Left colon (tissue), 2 donors: ENCODE data around the gene RNF17. TPM values are rescaled to one million over a fixed set of nuclear protein-coding genes. Genes with fewer than 3 reads are reported as not detected.
"Not testable (repeated sequence)": the region's sequence is repeated elsewhere in the genome, so short reads cannot be mapped to it uniquely, and the experiment has no call there.

ENCODE experiments used
- ATAC-seq: fragments of 200-7000 bp; cut with Tn5 transposase; one replicate; pipeline ENCODE4 v1.9.1; 2020; ENCODE audit warnings: mild to moderate bottlenecking, moderate library complexity
- DNase-seq, 2 donors: peaks; one replicate each; pipeline ENCODE4 v3.0.0-alpha.2; 2020
- intact Hi-C, 2 donors: fragments of 100-400 bp; cut with DNase I in 1 of 2; cut with micrococcal nuclease in 1 of 2; formaldehyde crosslinking; loops; one replicate each; pipeline versions ENCODE4 v1.11.2 to v1.14.0; 2022; cut with DNase I, micrococcal nuclease
- long read RNA-seq: library from polyadenylated mRNA; unstranded; transcript quantifications from one replicate; pipeline ENCODE4 v2.0.0, GENCODE V29; 2021
- total RNA-seq, 2 donors: library from RNA; stranded (reverse); fragmentation: NEBNext Ultra II Directional; extraction: Animal tissue kit (Norgen Biotek cat#: 25700); gene quantifications; one replicate each; pipeline ENCODE4 v1.2.1, GENCODE V29; 2021
- donor health status: DM: no; HTN: no; CAD: no.
- donor health status: DM: yes; HTN: yes; CAD: no.

Gene RNF17
- under 1 TPM in 1 of 2 donors, not detected in 1; 0.18 TPM for total RNA-seq
- long read RNA-seq: 0 reads

DNA sequence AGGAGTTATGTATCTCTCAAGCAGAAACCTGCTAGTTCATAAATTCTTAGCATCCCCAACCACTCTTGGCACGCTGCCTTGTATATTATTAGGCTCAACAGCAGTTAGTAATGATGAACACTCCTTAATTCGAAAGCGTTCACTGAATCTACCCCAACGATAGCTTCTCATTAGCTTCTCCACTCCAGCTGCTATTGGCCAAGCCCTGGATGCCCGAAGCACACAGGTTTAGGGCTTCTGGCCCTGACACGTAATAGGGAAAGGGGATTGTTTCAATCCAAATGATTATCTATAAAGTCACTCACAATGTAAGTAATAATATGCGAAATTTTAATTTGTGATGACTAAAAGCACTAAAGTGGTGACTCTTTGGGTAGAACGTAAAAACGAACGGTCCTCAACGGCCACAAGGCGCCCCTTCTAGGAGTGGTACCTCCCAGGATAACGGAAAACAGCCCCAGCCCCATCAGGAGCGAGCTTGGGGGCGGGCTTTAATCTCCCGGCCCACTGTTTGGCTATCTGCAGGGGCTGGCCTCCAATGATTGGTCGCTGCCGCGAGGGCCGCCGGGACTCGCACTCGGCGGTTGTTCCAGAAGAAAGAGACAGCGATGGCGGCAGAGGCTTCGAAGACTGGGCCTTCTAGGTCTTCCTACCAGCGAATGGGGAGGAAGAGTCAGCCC is at the start of gene RNF17:
RNF17 (plus strand) TSS at position 574 of the 680 bp plus-strand sequence; CDS start at position 609, 35 bp downstream.
- ATAC-seq (no peak), DNase-seq (no peak)
- intact Hi-C loops: no loop called here

- no peak for ATAC-seq
- no peak for DNase-seq
- intact Hi-C loops: no loop called here
Measured at GRCh38 chr13:24716011-24716410, 48.0 kb upstream of the RNF17 start.

GRCh38 chr13:24716446-24716845 is 47.5 kb upstream of the RNF17 start:
- DNase-seq (no peak), ATAC-seq (no peak)
- intact Hi-C loops: no loop called here

DNA sequence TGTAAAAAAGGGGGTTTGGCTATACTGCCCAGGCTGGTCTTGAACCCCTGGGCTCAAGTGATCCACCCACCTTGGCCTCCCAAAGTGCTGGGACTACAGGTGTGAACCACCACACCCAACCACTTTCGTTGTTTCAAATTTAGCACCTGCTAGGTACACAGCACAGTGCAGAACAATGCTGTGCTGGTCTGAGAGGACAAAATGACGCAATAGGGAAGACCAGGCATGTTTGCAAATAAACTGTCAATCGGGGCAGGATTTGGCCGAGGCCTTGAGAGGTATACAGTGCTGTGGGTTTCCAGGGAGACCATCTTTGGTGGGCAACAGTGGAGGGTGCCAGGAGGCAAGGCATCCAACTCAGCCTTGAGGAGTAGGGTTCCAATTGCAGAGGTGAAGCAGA is 46.8 kb upstream of the RNF17 start:
- ATAC-seq (no peak), DNase-seq (no peak)
- intact Hi-C loops: no loop called here

DNA sequence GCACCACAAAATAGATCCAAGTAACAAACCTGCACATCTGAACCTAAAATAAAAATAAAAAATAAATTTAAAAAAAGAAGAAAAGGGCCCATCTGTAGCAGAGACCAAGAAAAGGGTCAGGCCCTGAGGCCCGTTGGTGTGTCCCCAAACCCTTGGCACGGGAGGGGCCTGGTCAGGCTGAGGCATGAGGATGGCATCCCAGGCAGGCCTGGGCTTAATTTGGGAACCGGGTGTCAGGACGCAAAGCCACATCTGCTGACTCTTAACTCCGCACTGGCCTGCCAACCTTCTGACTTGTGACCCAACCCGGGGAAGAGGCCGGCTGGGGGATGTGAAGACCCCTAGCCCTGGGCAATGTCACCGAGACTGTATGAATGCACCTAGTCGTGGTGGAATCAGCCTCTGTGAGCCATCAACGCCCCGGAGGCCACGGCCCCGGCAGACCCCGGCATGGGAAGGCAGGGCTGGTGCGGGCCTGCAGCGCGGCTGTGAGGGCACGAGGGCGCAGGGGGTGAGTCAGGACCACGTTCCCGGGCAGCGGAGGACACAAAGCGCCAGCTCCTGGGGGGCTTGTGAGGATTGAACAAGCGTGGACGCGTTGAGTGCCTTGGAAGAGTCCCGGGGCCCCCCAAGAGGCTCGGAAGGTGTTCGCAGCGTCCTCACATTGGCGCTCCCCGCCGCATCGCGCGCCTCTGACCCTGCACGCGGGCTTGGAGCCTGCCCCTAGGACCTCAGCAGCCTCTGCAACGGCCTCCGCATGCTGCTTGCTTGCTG is 45.6 kb upstream of the RNF17 start:
- intact Hi-C loops: no loop called here
- no peak for ATAC-seq
- DNase-seq: no peak

- intact Hi-C loops: no loop called here
- ATAC-seq: no peak
- no peak for DNase-seq
Measured at GRCh38 chr13:24719139-24719538, 44.8 kb upstream of the RNF17 start.

GRCh38 chr13:24723206-24723605 is 40.8 kb upstream of the RNF17 start:
- DNase-seq: no peak
- no peak for ATAC-seq
- intact Hi-C loops: no loop called here

DNA sequence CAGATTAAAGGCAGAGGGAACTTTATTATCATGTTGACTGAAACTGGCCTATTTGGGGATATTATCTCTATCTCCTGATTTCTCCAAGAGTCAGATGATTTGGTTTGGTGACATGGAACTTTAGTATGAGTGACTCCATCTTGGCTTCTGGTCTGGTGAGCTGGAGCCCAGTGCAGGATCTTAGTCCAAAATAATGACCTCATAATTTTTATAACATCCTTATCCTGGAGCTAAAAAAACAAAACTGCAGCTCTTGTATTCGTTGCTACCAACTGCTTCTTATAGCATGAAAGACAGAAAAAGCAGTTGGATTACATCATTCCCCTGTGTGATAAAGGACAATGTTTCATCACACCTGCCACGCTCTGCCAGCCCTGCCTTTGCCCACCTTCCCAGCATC is 39.3 kb upstream of the RNF17 start:
- intact Hi-C loops: no loop called here
- DNase-seq: no peak
- ATAC-seq: no peak

- no peak for ATAC-seq
- DNase-seq: no peak
- intact Hi-C loops: no loop called here
Measured at GRCh38 chr13:24725379-24725778, 38.6 kb upstream of the RNF17 start.

DNA sequence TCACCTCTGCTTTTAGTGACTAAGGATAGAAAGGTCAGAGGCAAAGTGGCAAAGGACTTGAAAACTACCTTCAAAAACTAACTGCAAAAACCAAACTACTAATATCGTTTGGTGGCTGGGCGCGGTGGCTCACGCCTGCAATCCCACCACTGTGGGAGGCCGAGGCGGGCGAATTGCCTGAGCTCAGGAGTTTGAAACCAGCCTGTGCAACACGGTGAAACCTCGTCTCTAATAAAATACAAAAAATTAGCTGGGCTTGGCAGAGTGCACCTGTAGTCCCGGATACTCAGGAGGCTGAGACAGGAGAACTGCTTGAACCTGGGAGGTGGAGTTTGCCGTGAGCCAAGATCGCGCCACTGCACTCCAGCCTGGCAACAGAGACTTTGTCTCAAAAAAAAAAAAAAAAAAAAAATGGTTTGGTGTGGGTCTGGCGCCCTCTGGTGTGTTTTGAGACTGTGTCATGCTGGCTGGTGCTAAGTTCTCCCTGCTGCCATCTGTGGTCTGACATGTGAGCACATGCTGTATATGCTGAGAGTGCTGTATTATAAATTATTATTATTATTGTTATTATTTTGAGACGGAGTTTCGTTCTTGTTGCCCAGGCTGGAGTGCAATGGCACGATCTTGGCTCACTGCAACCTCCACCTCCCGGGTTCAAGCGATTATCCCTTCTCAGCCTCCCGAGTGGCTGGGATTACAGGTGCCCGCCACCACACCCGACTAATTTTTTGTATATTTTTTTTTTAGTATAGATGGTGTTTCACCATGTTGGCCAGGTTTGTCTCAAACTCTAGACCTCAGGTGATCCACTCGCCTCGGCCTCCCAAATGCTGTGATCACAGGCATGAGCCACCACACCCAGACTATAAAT is 36.0 kb upstream of the RNF17 start:
- intact Hi-C loops: no loop called here
- peak; percentile 56 to 73 for DNase-seq
- peak; percentile 99 for ATAC-seq

DNA sequence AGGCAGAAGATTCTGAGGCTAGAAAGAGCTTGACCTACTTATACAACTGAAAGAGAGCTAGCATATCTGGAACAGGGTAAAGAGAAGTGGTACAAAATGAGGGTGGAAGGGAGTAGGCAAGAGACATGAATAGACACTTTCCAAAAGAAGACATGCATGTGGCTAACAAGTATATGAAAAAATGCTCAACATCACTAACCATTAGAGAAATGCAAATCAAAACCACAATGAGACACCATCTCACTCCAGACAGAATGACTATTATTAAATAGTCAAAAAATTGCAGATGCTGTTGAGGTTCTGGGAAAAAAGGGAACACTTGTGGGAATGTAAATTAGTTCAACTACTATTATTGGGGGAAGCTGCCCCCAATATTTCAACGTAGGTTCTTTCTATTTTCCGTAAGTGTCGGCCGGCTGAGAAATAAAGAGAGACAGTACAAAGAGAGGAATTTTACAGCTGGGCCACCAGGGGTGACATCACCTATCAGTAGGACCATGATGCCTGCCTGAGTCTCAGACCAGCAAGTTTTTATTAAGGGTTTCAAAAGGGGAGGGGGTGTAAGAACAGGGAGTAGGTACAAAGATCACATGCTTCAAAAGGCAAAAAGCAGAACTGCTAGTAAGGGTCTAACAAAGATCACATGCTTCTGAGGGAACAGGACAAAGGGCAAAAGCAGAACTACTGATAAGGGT is 32.9 kb upstream of the RNF17 start:
- ATAC-seq, DNase-seq, intact Hi-C loops: not testable (repeated sequence)

DNA sequence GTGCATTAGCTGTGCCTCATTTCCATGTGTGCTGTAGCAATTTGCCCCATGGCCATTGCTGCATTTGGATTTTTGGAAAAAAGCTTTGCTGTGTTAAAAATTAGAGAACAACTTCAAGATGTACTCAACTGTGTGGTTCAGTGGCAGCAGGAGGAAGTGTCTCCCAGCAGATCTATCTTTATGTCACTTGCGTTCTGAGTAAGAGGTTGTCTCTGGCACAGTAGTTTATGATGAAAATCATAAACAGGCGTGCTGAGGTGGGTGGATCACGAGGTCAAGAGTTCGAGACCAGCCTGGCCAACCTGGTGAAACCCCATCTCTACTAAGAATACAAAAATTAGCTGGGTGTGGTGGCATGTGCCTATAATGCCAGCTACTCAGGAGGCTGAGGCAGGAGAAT is 29.0 kb upstream of the RNF17 start:
- ATAC-seq (no peak), DNase-seq (no peak)
- intact Hi-C loops: no loop called here

GRCh38 chr13:24737042-24737441 is 26.9 kb upstream of the RNF17 start:
- ATAC-seq (no peak), DNase-seq (no peak)
- intact Hi-C loops: no loop called here

DNA sequence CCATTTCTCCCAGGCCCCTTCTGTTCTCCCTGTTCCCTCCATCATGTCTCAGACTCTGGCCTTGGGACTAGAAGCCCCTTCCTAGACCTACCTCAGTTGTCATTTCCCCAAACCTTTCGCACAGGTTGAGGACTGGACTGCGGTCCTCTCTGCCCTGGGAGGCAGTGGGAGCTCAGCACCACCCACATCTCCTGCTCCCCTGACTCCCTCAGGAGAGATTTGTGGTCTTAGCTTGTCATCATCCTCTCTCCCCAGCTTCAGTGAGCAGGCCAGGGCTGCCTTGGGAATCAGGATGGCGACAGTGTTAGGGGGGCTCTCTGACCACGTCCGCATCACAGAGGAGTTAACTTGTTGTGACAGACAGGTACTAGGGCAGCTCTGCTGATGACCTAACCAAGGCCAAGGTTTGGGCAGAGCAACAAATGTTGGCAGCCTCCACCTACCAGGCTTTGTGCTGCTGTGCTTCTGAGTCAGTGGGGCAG is 25.6 kb upstream of the RNF17 start:
- intact Hi-C loops: no loop called here

GRCh38 chr13:24740014-24740890 is 23.7 kb upstream of the RNF17 start:
- intact Hi-C loops: no loop called here
- no peak for DNase-seq
- ATAC-seq: no peak

More for the DNA sequence above, 25.6 kb upstream of the RNF17 start:
- no peak for ATAC-seq
- DNase-seq: no peak

DNA sequence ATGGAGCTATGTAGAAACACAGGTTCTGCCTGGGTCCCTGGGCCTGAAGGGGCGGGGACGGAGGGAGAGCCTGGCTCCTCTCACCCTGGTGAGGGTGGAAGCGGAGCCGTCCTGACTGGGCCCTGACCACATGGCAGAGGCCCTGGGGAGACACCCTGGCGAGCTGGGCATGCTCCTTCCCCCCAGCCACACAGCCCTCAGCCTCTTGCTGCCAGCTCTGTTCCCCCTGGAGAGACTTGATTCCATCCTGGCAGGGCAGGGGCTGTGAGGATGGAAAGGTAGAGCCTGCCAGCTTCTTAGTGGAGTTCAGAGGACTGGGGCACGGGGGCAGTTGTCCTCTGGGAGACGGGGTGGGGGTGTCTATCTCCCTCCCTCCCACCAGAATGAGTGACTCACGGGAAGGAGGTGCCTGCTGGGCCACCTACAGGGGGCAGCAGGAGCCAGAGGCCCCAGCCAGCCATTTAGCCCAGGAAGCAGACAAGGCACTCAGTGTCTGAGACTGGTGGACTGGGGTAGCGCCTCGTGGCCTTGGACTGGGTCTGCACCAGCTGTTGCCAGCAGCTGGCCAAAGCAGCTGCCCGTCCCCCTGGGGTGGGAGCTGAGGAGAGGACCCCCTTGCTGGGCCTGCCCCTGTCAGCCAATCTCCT is 22.8 kb upstream of the RNF17 start:
- peak; percentile 42 for ATAC-seq
- no peak for DNase-seq
- intact Hi-C loops: no loop called here

- intact Hi-C loops: no loop called here
- ATAC-seq: no peak
Measured at GRCh38 chr13:24741791-24742190, 22.2 kb upstream of the RNF17 start.

More at GRCh38 chr13:24741791-24742190, 22.2 kb upstream of the RNF17 start:
- DNase-seq: no peak
